AG04449 (cell line): ENCODE data around the gene CLDN4.

Experiments
- CTCF ChIA-PET: fragments of 350-600 bp; formaldehyde crosslinking; extraction: SDS; loops from one replicate; lab custom pipeline; 2021; ENCODE audit warnings: antibody characterized with exemption; lab: Yijun Ruan, JAX
- POLR2A ChIA-PET: fragments of 400-600, 350-600 bp; formaldehyde crosslinking; extraction: SDS; loops from one replicate; lab custom pipeline; 2020; ENCODE audit warnings: antibody characterized with exemption, inconsistent platforms; lab: Yijun Ruan, JAX
- DNase-seq: peaks from one replicate; pipeline ENCODE4 v3.0.0-alpha.2; 2010; ENCODE audit warnings: low read depth, low spot score
- H3K4me3 ChIP-seq: 2 replicates; pipeline ENCODE4 v1.5.1; 2011; ENCODE audit warnings: low read depth, mild to moderate bottlenecking, control low read depth, low read length
- TF ChIP-seq, protein P1 (sequence below): IDR thresholded peaks from one replicate; pipeline ENCODE4 v1.5.1; 2011; ENCODE audit warnings: mild to moderate bottlenecking, moderate library complexity, low read length, control low read depth, inconsistent platforms; ENCODE audit not compliant: insufficient read depth; ENCODE audit errors: missing control alignments

CLDN4 gene

DNA sequence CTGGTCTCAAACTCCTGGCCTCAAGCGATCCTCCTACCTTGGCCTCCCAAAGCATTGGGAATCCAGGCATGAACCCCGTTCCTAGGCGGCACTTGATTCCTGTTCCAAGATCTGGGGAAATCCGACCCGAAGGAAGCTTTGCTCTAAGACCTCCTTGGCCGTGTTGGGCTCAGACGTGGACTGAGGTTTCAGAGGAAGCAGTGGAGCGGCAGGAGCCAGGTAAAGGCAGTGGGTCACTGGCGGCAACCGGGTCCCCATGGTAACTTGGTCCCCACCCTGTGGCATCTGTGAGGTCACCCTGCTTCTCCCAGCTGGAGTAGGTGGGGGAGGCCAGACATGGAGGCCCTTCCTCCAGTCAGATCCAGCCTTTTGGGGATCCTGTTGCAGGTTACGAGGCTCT, 30.1 kb downstream of the CLDN4 start, which contains the start of gene TMEM270:
TMEM270 (plus strand) TSS at position 301 of the 400 bp plus-strand sequence; CDS start at position 337, 36 bp downstream.
- no peak within 1 kb of the TSS for H3K4me3 ChIP-seq
- POLR2A ChIA-PET, result no interaction called here
- TF ChIP-seq, protein P1, sequence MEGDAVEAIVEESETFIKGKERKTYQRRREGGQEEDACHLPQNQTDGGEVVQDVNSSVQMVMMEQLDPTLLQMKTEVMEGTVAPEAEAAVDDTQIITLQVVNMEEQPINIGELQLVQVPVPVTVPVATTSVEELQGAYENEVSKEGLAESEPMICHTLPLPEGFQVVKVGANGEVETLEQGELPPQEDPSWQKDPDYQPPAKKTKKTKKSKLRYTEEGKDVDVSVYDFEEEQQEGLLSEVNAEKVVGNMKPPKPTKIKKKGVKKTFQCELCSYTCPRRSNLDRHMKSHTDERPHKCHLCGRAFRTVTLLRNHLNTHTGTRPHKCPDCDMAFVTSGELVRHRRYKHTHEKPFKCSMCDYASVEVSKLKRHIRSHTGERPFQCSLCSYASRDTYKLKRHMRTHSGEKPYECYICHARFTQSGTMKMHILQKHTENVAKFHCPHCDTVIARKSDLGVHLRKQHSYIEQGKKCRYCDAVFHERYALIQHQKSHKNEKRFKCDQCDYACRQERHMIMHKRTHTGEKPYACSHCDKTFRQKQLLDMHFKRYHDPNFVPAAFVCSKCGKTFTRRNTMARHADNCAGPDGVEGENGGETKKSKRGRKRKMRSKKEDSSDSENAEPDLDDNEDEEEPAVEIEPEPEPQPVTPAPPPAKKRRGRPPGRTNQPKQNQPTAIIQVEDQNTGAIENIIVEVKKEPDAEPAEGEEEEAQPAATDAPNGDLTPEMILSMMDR, result no peak
- CTCF ChIA-PET, result interaction anchor here (1.1 to 3.2 kb wide), 2 partner anchors 165 to 208 kb away, joined by 3 to 20 read pairs; no protein-coding TSS in a partner anchor
- no peak for DNase-seq

DNA sequence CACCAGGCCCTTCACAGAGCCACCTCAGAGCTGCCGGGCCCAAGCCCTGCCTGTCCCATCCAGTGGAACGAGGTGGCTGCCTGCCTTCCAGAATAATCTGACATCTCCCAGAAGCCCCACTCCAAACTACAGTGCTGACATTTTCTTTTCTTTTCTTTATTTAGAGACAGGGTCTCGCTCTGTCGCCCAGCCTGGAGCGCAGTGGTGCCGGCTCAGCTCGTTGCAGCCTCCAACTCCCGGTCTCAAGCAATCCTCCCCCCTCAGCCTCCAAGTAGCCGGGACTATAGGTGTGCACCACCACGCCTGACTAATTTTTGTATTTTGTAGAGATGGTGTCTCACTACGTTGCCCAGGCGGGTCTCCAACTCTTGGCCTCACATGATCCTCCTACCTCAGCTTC, 30.5 kb downstream of the CLDN4 start:
- TF ChIP-seq, protein P1, result no peak
- H3K4me3 ChIP-seq, result no peak overlapping the region
- POLR2A ChIA-PET, result no interaction called here
- DNase-seq, result no peak
- CTCF ChIA-PET, result interaction anchor here (1.1 to 3.2 kb wide), 2 partner anchors 165 to 207 kb away, joined by 3 to 20 read pairs; no protein-coding TSS in a partner anchor

DNA sequence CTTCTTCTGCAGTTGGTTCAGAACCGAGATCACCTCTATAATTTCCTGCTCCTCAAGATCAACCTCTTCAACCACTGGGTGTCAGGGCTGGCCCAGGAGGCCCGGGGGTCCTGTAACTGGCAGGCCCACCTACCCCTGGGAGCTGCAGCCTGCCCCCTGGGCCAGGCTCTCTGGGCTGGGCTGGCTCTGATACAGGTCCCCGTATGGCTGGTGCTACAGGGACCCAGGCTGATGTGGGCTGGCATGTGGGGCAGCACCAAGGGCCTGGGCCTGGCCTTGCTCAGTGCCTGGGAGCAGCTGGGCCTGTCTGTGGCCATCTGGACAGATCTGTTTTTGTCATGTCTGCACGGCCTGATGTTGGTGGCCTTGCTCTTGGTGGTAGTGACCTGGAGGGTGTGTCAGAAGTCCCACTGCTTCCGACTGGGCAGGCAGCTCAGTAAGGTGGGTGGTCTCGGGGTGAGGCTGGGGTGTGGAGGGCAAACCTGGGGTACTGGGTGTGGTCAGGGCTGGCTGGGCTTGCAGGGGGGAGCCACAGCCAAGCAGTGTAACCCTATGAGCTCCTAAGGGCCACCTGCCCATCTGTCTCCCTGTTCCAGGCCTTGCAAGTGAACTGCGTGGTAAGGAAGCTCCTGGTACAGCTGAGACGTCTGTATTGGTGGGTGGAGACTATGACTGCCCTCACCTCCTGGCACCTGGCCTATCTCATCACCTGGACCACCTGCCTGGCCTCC, 34.4 kb downstream of the CLDN4 start:
- H3K4me3 ChIP-seq, result no peak overlapping the region
- ChIA-PET CTCF (interaction anchor here (0.6 to 4.4 kb wide), 27 partner anchors 9 to 536 kb away, joined by 3 to 67 read pairs (median 4); no protein-coding TSS in a partner anchor), POLR2A (no interaction called here)
- TF ChIP-seq, protein P1, result no peak
- no peak for DNase-seq

GRCh38 chr7:73865738-73866445, 35.1 kb downstream of the CLDN4 start:
- POLR2A ChIA-PET, result no interaction called here
- TF ChIP-seq, protein P1, result peak; percentile 74
- no peak overlapping the region for H3K4me3 ChIP-seq
- no peak for DNase-seq
- CTCF ChIA-PET, result interaction anchor here (0.6 to 4.4 kb wide), 24 partner anchors 8 to 535 kb away, joined by 3 to 67 read pairs (median 4); no protein-coding TSS in a partner anchor

DNA sequence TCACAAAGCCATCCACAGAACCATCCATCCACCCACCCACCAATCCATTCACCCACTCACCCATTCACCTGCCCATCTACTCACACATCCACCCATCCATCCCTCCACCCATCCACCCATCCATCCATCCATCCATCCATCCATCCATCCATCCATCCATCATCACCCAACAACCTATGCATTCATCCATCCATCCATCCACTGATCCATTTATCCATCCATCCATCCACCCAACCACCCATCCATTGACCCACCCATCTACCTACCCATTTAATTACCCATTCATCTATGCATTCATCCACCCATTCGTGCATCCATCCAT, 35.6 kb downstream of the CLDN4 start:
- ChIA-PET POLR2A (no interaction called here), CTCF (interaction anchor here (0.9 to 4.4 kb wide), 14 partner anchors 12 to 529 kb away, joined by 3 to 67 read pairs (median 5); no protein-coding TSS in a partner anchor)
- no peak for DNase-seq
- TF ChIP-seq, protein P1, result no peak
- no peak overlapping the region for H3K4me3 ChIP-seq
